NCI-H187 treated with DMSO at 0.1 percent for 48 hours (cell line): Measurements from ENCODE around the gene LSM14B.
"Not testable (repeated sequence)": the region's sequence is repeated elsewhere in the genome, so short reads cannot be mapped to it uniquely, and the experiment has no call there.

ENCODE experiments used
- DNase-seq: peaks from one replicate; lab custom pipeline; 2025; lab: John Stamatoyannopoulos, UW

The LSM14B gene

GRCh38 chr20:62147528-62147927 is 25.3 kb downstream of the LSM14B start:
- no peak for DNase-seq

- DNase-seq = not testable (repeated sequence)
Measured at GRCh38 chr20:62148383-62148782, 26.1 kb downstream of the LSM14B start.

GRCh38 chr20:62148908-62149314 is 26.6 kb downstream of the LSM14B start:
- no peak for DNase-seq

- no peak for DNase-seq
Measured at GRCh38 chr20:62149532-62150309, 27.4 kb downstream of the LSM14B start.

GRCh38 chr20:62150310-62150575 is 28.0 kb downstream of the LSM14B start:
- no peak for DNase-seq

- DNase-seq = no peak
Measured at GRCh38 chr20:62151225-62151624, 28.9 kb downstream of the LSM14B start.

GRCh38 chr20:62151835-62152364 is 29.6 kb downstream of the LSM14B start:
- DNase-seq = no peak

GRCh38 chr20:62155428-62156253 is 33.4 kb downstream of the LSM14B start:
- DNase-seq = no peak

- no peak for DNase-seq
Measured at GRCh38 chr20:62156254-62156556, 33.9 kb downstream of the LSM14B start.

- no peak for DNase-seq
Measured at GRCh38 chr20:62156592-62157386, 34.5 kb downstream of the LSM14B start.

- DNase-seq = no peak
Measured at GRCh38 chr20:62157387-62158087, 35.3 kb downstream of the LSM14B start.

- DNase-seq = no peak
Measured at GRCh38 chr20:62158088-62158400, 35.8 kb downstream of the LSM14B start.

- DNase-seq = no peak
Measured at GRCh38 chr20:62158541-62158940, 36.3 kb downstream of the LSM14B start.

- no peak for DNase-seq
Measured at GRCh38 chr20:62159052-62159451, 36.8 kb downstream of the LSM14B start.

GRCh38 chr20:62159839-62160238 is 37.6 kb downstream of the LSM14B start:
- DNase-seq = no peak

- DNase-seq = no peak
Measured at GRCh38 chr20:62160253-62160652, 38.0 kb downstream of the LSM14B start.

- DNase-seq = no peak
Measured at GRCh38 chr20:62160876-62161275, 38.6 kb downstream of the LSM14B start.

- DNase-seq = no peak
Measured at GRCh38 chr20:62161347-62161746, 39.1 kb downstream of the LSM14B start.

- DNase-seq = no peak
Measured at GRCh38 chr20:62162765-62163484, 40.6 kb downstream of the LSM14B start.

- DNase-seq = no peak
Measured at GRCh38 chr20:62163485-62163865, 41.2 kb downstream of the LSM14B start.

GRCh38 chr20:62163986-62164762 is 41.9 kb downstream of the LSM14B start:
- DNase-seq = no peak
